Measurements from ENCODE around the gene ZBTB7B. TPM values are rescaled to one million over a fixed set of nuclear protein-coding genes. Genes with fewer than 3 reads are reported as not detected.

ZBTB7B gene
- total RNA-seq, 2 experiments from 2014 or later = 22.8 to 25.1 TPM

GRCh38 chr1:155035936-155036335 is 33.3 kb downstream of the ZBTB7B start:
- H3K27ac Mint-ChIP-seq = no peak overlapping the region
- POLR2A ChIA-PET = no interaction called here
- H3K4me1 Mint-ChIP-seq (ENCODE audit: low read depth) = no peaks in the 10 kb centered on the region
- DNase-seq (no peak), ATAC-seq (ENCODE audit: poor library complexity) (no peak)
- H3K36me3 ChIP-seq (ENCODE audit: insufficient read depth, low read length) = no peaks in the 10 kb centered on the region
- CTCF ChIA-PET = no interaction called here
- H3K27me3 Mint-ChIP-seq = no peaks in the 10 kb centered on the region
- H3K9me3 ChIP-seq (ENCODE audit: control insufficient read depth in 1 of 2, insufficient read depth in 1 of 2, low read length in 2 of 2) = no peaks in the 10 kb centered on the region
- H3K9me3 Mint-ChIP-seq = no peaks in the 10 kb centered on the region
- no peak overlapping the region for H3K27ac ChIP-seq (ENCODE audit: low read depth in 1 of 2, low read length in 2 of 2)
- no peaks in the 10 kb centered on the region for H3K27me3 ChIP-seq (ENCODE audit: control insufficient read depth in 1 of 2, insufficient read depth in 2 of 2, low read length in 2 of 2)
- H3K4me1 ChIP-seq (ENCODE audit: insufficient read depth, low read length) = no peaks in the 10 kb centered on the region
- no peak overlapping the region for H3K4me3 Mint-ChIP-seq
- TF ChIP-seq CTCF (IDR thresholded peaks at IDR 0.05) = no peak
- H3K4me3 ChIP-seq (ENCODE audit: low read length) = no peak overlapping the region
- intact Hi-C loops (cut with DNase I, micrococcal nuclease) = loop anchor here in 1 of 2 experiments (10.0 kb wide), 1 partner anchor 119 kb away; no protein-coding TSS in a partner anchor
- no peaks in the 10 kb centered on the region for H3K36me3 Mint-ChIP-seq (ENCODE audit: low read depth)

- no peak overlapping the region for H3K4me3 ChIP-seq (ENCODE audit: low read length)
- no peak overlapping the region for H3K27ac Mint-ChIP-seq
Measured at GRCh38 chr1:155037043-155037442, 34.4 kb downstream of the ZBTB7B start.

GRCh38 chr1:155037851-155038441 is 35.3 kb downstream of the ZBTB7B start:
- no peaks in the 10 kb centered on the region for H3K27me3 Mint-ChIP-seq
- no peaks in the 10 kb centered on the region for H3K36me3 Mint-ChIP-seq (ENCODE audit: low read depth)
- no peaks in the 10 kb centered on the region for H3K4me1 ChIP-seq (ENCODE audit: insufficient read depth, low read length)
- ChIA-PET CTCF (interaction anchor here (1.7 kb wide), 1 partner anchor 20 kb away, joined by 6 read pairs; no protein-coding TSS in a partner anchor), POLR2A (no interaction called here)
- intact Hi-C loops (cut with DNase I, micrococcal nuclease) = loop anchor here in 1 of 2 experiments (10.0 kb wide), 1 partner anchor 117 kb away; no protein-coding TSS in a partner anchor
- ATAC-seq (ENCODE audit: poor library complexity) (no peak), DNase-seq (no peak)
- no peak overlapping the region for H3K4me3 Mint-ChIP-seq
- H3K9me3 ChIP-seq (ENCODE audit: control insufficient read depth in 1 of 2, insufficient read depth in 1 of 2, low read length in 2 of 2) = no peaks in the 10 kb centered on the region
- no peaks in the 10 kb centered on the region for H3K27me3 ChIP-seq (ENCODE audit: control insufficient read depth in 1 of 2, insufficient read depth in 2 of 2, low read length in 2 of 2)
- no peak overlapping the region for H3K27ac Mint-ChIP-seq
- H3K4me1 Mint-ChIP-seq (ENCODE audit: low read depth) = no peaks in the 10 kb centered on the region
- no peaks in the 10 kb centered on the region for H3K36me3 ChIP-seq (ENCODE audit: insufficient read depth, low read length)
- TF ChIP-seq CTCF (IDR thresholded peaks at IDR 0.05) = no peak
- H3K4me3 ChIP-seq (ENCODE audit: low read length) = no peak overlapping the region
- no peaks in the 10 kb centered on the region for H3K9me3 Mint-ChIP-seq
- H3K27ac ChIP-seq (ENCODE audit: low read depth in 1 of 2, low read length in 2 of 2) = no peak overlapping the region

More at GRCh38 chr1:155037043-155037442, 34.4 kb downstream of the ZBTB7B start:
- no peak for ATAC-seq (ENCODE audit: poor library complexity)
- Histone ChIP-seq H3K9me3 (ENCODE audit: control insufficient read depth in 1 of 2, insufficient read depth in 1 of 2, low read length in 2 of 2) (no peaks in the 10 kb centered on the region), H3K27me3 (ENCODE audit: control insufficient read depth in 1 of 2, insufficient read depth in 2 of 2, low read length in 2 of 2) (no peaks in the 10 kb centered on the region), H3K27ac (ENCODE audit: low read depth in 1 of 2, low read length in 2 of 2) (no peak overlapping the region), H3K4me1 (ENCODE audit: insufficient read depth, low read length) (no peaks in the 10 kb centered on the region), H3K36me3 (ENCODE audit: insufficient read depth, low read length) (no peaks in the 10 kb centered on the region)
- intact Hi-C loops (cut with DNase I, micrococcal nuclease) = loop anchor here in 1 of 2 experiments (10.0 kb wide), 1 partner anchor 118 kb away; no protein-coding TSS in a partner anchor
- no peak for DNase-seq
- Mint-ChIP-seq H3K27me3 (no peaks in the 10 kb centered on the region), H3K9me3 (no peaks in the 10 kb centered on the region), H3K36me3 (ENCODE audit: low read depth) (no peaks in the 10 kb centered on the region), H3K4me3 (no peak overlapping the region), H3K4me1 (ENCODE audit: low read depth) (no peaks in the 10 kb centered on the region)
- ChIA-PET CTCF (no interaction called here), POLR2A (no interaction called here)
- no peak for TF ChIP-seq CTCF (IDR thresholded peaks at IDR 0.05)

Data from CD4-positive, alpha-beta T cell (primary cell).